GM23248 (cell line): ENCODE results near the gene CEP152. TPM values are rescaled to one million over a fixed set of nuclear protein-coding genes. Genes with fewer than 3 reads are reported as not detected.
A peak's percentile ranks its signal among the peaks of the same experiment; 100 is the strongest.

Experiments used
- DNase-seq: peaks from one replicate; pipeline ENCODE4 v3.0.0-alpha.2; 2015
- H2AFZ ChIP-seq: fragments of 200-600 bp; sonication (generic); 2 replicates; pipeline ENCODE4 v1.6.1; 2016; ENCODE audit warnings: antibody characterized with exemption
- H3F3A ChIP-seq: fragments of 200-600 bp; sonication (generic); 2 replicates; pipeline ENCODE4 v1.6.1; 2016; ENCODE audit warnings: mild to moderate bottlenecking, antibody characterized with exemption, mixed run types; ENCODE audit not compliant: insufficient read depth
- H3K27ac ChIP-seq: fragments of 200-600 bp; sonication (generic); 2 replicates; pipeline ENCODE4 v1.5.1; 2016; ENCODE audit warnings: mild to moderate bottlenecking
- H3K27me3 ChIP-seq: fragments of 200-600 bp; sonication (generic); replicated peaks from 2 replicates; pipeline ENCODE4 v1.6.1; 2016; ENCODE audit warnings: mild to moderate bottlenecking; ENCODE audit not compliant: insufficient read depth
- H3K36me3 ChIP-seq: fragments of 200-600 bp; sonication (generic); 2 replicates; pipeline ENCODE4 v1.6.1; 2016; ENCODE audit warnings: low read depth, mild to moderate bottlenecking
- H3K4me1 ChIP-seq: fragments of 200-600 bp; sonication (generic); 2 replicates; pipeline ENCODE4 v1.6.1; 2016; ENCODE audit warnings: mild to moderate bottlenecking; ENCODE audit not compliant: insufficient read depth
- H3K4me2 ChIP-seq: fragments of 200-600 bp; sonication (generic); one replicate; pipeline ENCODE4 v1.6.1; 2016; ENCODE audit warnings: mild to moderate bottlenecking; ENCODE audit not compliant: unreplicated experiment
- H3K4me3 ChIP-seq: fragments of 200-600 bp; sonication (generic); 2 replicates; pipeline ENCODE4 v1.5.1; 2016; ENCODE audit warnings: mild to moderate bottlenecking
- H3K79me2 ChIP-seq: fragments of 200-600 bp; sonication (generic); 2 replicates; pipeline ENCODE4 v1.6.1; 2016; ENCODE audit warnings: mild to moderate bottlenecking; ENCODE audit not compliant: insufficient read depth
- H3K9ac ChIP-seq: fragments of 200-600 bp; sonication (generic); 2 replicates; pipeline ENCODE4 v1.6.1; 2016; ENCODE audit warnings: mild to moderate bottlenecking
- H3K9me2 ChIP-seq: fragments of 200-600 bp; sonication (generic); 2 replicates; pipeline ENCODE4 v1.6.1; 2016; ENCODE audit warnings: mixed run types, mild to moderate bottlenecking, moderate library complexity; ENCODE audit not compliant: insufficient read depth
- H3K9me3 ChIP-seq: fragments of 200-600 bp; sonication (generic); one replicate; pipeline ENCODE4 v1.6.1; 2017; ENCODE audit warnings: low read depth
- H4K20me1 ChIP-seq: fragments of 200-600 bp; sonication (generic); 2 replicates; pipeline ENCODE4 v1.6.0; 2016; ENCODE audit not compliant: insufficient read depth
- EZH2 ChIP-seq: fragments of 200-600 bp; sonication (generic); IDR thresholded peaks from 2 replicates; pipeline ENCODE4 v1.6.1; 2018; ENCODE audit warnings: antibody characterized with exemption, mild to moderate bottlenecking; ENCODE audit not compliant: insufficient read depth, poor library complexity, severe bottlenecking
- EZH2phosphoT487 ChIP-seq: fragments of 200-600 bp; sonication (generic); IDR thresholded peaks from 2 replicates; pipeline ENCODE4 v1.6.1; 2018; ENCODE audit warnings: antibody characterized with exemption, moderate library complexity, mild to moderate bottlenecking, low read depth; ENCODE audit not compliant: insufficient read depth
- WGBS, 2 experiments: methylation state at CpG; one replicate each; pipeline ENCODE4 v1.1.6; 2015 to 2017; ENCODE audit warnings: low lambda C conversion rate in 2 of 2, low coverage in 1 of 2; ENCODE audit errors: missing lambda C conversion rate in 2 of 2; 5-methylcytosine and 5-hydroxymethylcytosine counted together
- in situ Hi-C: fragments of 300-500 bp; cut with MboI; formaldehyde crosslinking; loops from 2 replicates; pipeline ENCODE4 v1.15.0; 2020
- polyA plus RNA-seq: library from polyadenylated mRNA; unstranded; fragments of >200 nt; fragmentation: Nextera tagmentation; extraction: Ambion mirVana; gene quantifications from 2 replicates; pipeline ENCODE4 v1.2.1, GENCODE V29; 2016
- total RNA-seq: library from RNA; depleted of rRNA; stranded (reverse); fragments of >200 nt; shearing (Covaris generic); gene quantifications from 2 replicates; pipeline ENCODE4 v1.2.3, GENCODE V29; 2014

CEP152 gene
- total and polyA plus RNA-seq, 2 experiments from 2014 or later: 1.8 to 3.6 TPM

- Histone ChIP-seq H3K9me3 (no peaks in the 10 kb centered on the region), H3K27ac (no peak overlapping the region), H4K20me1 (no peaks in the 10 kb centered on the region), H3K27me3 (no peaks in the 10 kb centered on the region), H3K9ac (no peak overlapping the region), H3K4me2 (no peak overlapping the region), H3K4me1 (peaks cover 11% of the 10 kb centered on the region; the same call in 1 of the 2 replicates), H2AFZ (no peak overlapping the region), H3F3A (no peaks in the 10 kb centered on the region), H3K9me2 (no peaks in the 10 kb centered on the region), H3K79me2 (no peaks in the 10 kb centered on the region), H3K4me3 (no peak overlapping the region), H3K36me3 (peaks cover 6% of the 10 kb centered on the region)
- TF ChIP-seq EZH2: no peak
- no peak for TF ChIP-seq EZH2phosphoT487
- no peak for DNase-seq
- WGBS, 2 experiments: 97 to 98% methylated on average over 2 of the region's 2 CpGs
- in situ Hi-C loops: no loop called here
These were observed 26.1 kb downstream of the CEP152 start for GRCh38 chr15:48784756-48785155.

- TF ChIP-seq EZH2 (no peak), EZH2phosphoT487 (no peak)
- H3K36me3 ChIP-seq: peaks cover 6% of the 10 kb centered on the region
- H3K4me2 ChIP-seq: no peak overlapping the region
- in situ Hi-C loops: no loop called here
- H4K20me1 ChIP-seq: no peaks in the 10 kb centered on the region
- WGBS, 2 experiments: 80% methylated on average over 2 of the region's 2 CpGs
- H3F3A ChIP-seq: no peaks in the 10 kb centered on the region
- no peaks in the 10 kb centered on the region for H3K27me3 ChIP-seq
- no peak overlapping the region for H2AFZ ChIP-seq
- no peak for DNase-seq
- no peak overlapping the region for H3K4me3 ChIP-seq
- H3K9me3 ChIP-seq: no peaks in the 10 kb centered on the region
- peaks cover 11% of the 10 kb centered on the region; the same call in 1 of the 2 replicates for H3K4me1 ChIP-seq
- no peak overlapping the region for H3K27ac ChIP-seq
- no peaks in the 10 kb centered on the region for H3K79me2 ChIP-seq
- H3K9me2 ChIP-seq: no peaks in the 10 kb centered on the region
- H3K9ac ChIP-seq: no peak overlapping the region
These were observed 28.0 kb downstream of the CEP152 start for GRCh38 chr15:48782911-48783310.

DNA sequence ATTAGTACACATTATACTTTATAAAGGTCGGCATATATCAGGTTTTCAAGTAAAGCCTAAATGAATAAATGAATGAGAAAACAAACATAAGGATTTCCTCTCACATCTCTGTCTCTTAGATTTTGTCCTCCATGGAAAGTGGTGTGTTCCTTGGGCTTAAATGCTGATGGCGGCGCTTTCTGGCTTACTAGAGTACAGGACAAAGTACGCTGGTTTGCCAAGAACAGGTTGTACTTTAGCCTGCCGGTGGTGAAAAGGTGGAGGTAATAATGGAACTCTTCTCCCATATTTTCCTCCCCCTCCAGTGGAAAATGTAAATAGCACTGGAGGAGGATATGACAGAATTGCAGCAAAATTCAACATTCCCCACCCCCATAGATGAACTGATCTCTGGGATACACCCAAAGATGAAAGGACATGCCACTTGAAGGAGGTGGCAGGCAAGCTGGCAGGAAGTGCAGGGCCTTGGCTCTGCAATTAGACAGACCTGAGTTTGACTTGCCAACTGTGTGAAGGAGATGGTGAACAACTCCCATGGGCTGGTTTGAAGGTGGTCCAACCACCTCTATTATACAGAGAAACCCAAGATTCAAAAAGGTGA lies 29.3 kb downstream of the CEP152 start:
- Histone ChIP-seq H2AFZ (no peak overlapping the region), H3K27me3 (no peaks in the 10 kb centered on the region), H3K36me3 (peaks cover 6% of the 10 kb centered on the region), H3K4me3 (no peak overlapping the region), H3K4me2 (no peak overlapping the region), H3K27ac (no peak overlapping the region), H3K4me1 (peaks cover 11% of the 10 kb centered on the region; the same call in 1 of the 2 replicates), H3K9me3 (no peaks in the 10 kb centered on the region), H3F3A (no peaks in the 10 kb centered on the region), H3K79me2 (no peaks in the 10 kb centered on the region), H3K9ac (no peak overlapping the region), H3K9me2 (no peaks in the 10 kb centered on the region), H4K20me1 (no peaks in the 10 kb centered on the region)
- DNase-seq: no peak
- WGBS, 2 experiments: 99% methylated on average over 5 of the region's 5 CpGs
- TF ChIP-seq EZH2phosphoT487 (no peak), EZH2 (no peak)
- in situ Hi-C loops: no loop called here

GRCh38 chr15:48781017-48781416 lies 29.9 kb downstream of the CEP152 start:
- no peak overlapping the region for H3K27ac ChIP-seq
- no peak for TF ChIP-seq EZH2phosphoT487
- no peak for TF ChIP-seq EZH2
- H3K4me2 ChIP-seq: no peak overlapping the region
- H3F3A ChIP-seq: no peaks in the 10 kb centered on the region
- no peak overlapping the region for H3K9ac ChIP-seq
- H3K79me2 ChIP-seq: no peaks in the 10 kb centered on the region
- no peaks in the 10 kb centered on the region for H3K9me3 ChIP-seq
- H4K20me1 ChIP-seq: no peaks in the 10 kb centered on the region
- DNase-seq: peak; percentile 28
- peaks cover 6% of the 10 kb centered on the region for H3K36me3 ChIP-seq
- H3K4me3 ChIP-seq: no peak overlapping the region
- no peaks in the 10 kb centered on the region for H3K27me3 ChIP-seq
- H2AFZ ChIP-seq: no peak overlapping the region
- 55% methylated on average over 2 of the region's 2 CpGs for WGBS, 2 experiments
- no peaks in the 10 kb centered on the region for H3K9me2 ChIP-seq
- in situ Hi-C loops: no loop called here
- H3K4me1 ChIP-seq: peaks cover 11% of the 10 kb centered on the region; the same call in 1 of the 2 replicates
